H9 (cell line): Measurements from ENCODE around the gene SYNGAP1. TPM values are rescaled to one million over a fixed set of nuclear protein-coding genes. Genes with fewer than 3 reads are reported as not detected.

Experiments used
- DNase-seq: peaks from one replicate; pipeline ENCODE4 v3.0.0-alpha.2; 2017
- H2AFZ ChIP-seq: one replicate; pipeline ENCODE4 v1.6.1; 2013; ENCODE audit warnings: mild to moderate bottlenecking, low read length, control low read depth, moderate library complexity
- H2AK5ac ChIP-seq: 2 replicates; pipeline ENCODE4 v1.6.1; 2013; ENCODE audit warnings: low read length, control low read depth, mixed read lengths; ENCODE audit not compliant: insufficient read length
- H2BK120ac ChIP-seq: one replicate; pipeline ENCODE4 v1.6.1; 2013; ENCODE audit warnings: low read depth, mild to moderate bottlenecking, low read length, control low read depth, inconsistent platforms; ENCODE audit not compliant: poor library complexity, severe bottlenecking
- H2BK12ac ChIP-seq: 2 replicates; pipeline ENCODE4 v1.6.1; 2013; ENCODE audit warnings: low read length, control low read depth, mixed read lengths, low read depth; ENCODE audit not compliant: insufficient read length
- H2BK15ac ChIP-seq: 2 replicates; pipeline ENCODE4 v1.6.1; 2013; ENCODE audit warnings: low read depth, low read length, control low read depth
- H2BK20ac ChIP-seq: one replicate; pipeline ENCODE4 v1.6.1; 2013; ENCODE audit warnings: low read depth, mild to moderate bottlenecking, low read length, control low read depth, inconsistent platforms; ENCODE audit not compliant: poor library complexity, severe bottlenecking
- H2BK5ac ChIP-seq: 2 replicates; pipeline ENCODE4 v1.6.1; 2013; ENCODE audit warnings: low read length, control low read depth, mixed read lengths; ENCODE audit not compliant: insufficient read length
- H3K14ac ChIP-seq: 2 replicates; pipeline ENCODE4 v1.6.1; 2013; ENCODE audit warnings: low read length, control low read depth; ENCODE audit not compliant: insufficient read depth
- H3K18ac ChIP-seq: 2 replicates; pipeline ENCODE4 v1.6.1; 2013; ENCODE audit warnings: low read depth, mild to moderate bottlenecking, mixed read lengths, low read length, control low read depth; ENCODE audit not compliant: insufficient read length
- H3K23ac ChIP-seq: 2 replicates; pipeline ENCODE4 v1.6.1; 2013; ENCODE audit warnings: low read length, control low read depth, mixed read lengths, low read depth; ENCODE audit not compliant: insufficient read length
- H3K23me2 ChIP-seq: 2 replicates; pipeline ENCODE4 v1.6.1; 2013; ENCODE audit warnings: low read depth, mild to moderate bottlenecking, mixed read lengths, low read length, control low read depth; ENCODE audit not compliant: insufficient read length, poor library complexity, severe bottlenecking
- H3K27ac ChIP-seq: 2 replicates; pipeline ENCODE4 v1.5.1; 2013; ENCODE audit warnings: low read length, control low read depth, mixed read lengths, low read depth; ENCODE audit not compliant: insufficient read length
- H3K27me3 ChIP-seq: 2 replicates; pipeline ENCODE4 v1.6.1; 2013; ENCODE audit warnings: low read length, control low read depth, inconsistent platforms; ENCODE audit not compliant: insufficient read depth
- H3K4ac ChIP-seq: 2 replicates; pipeline ENCODE4 v1.6.1; 2013; ENCODE audit warnings: low read depth, mild to moderate bottlenecking, control low read depth, inconsistent platforms, low read length, moderate library complexity
- H3K4me1 ChIP-seq: 2 replicates; pipeline ENCODE4 v1.6.1; 2013; ENCODE audit warnings: low read length, control low read depth, inconsistent platforms; ENCODE audit not compliant: insufficient read depth
- H3K4me2 ChIP-seq: 2 replicates; pipeline ENCODE4 v1.6.1; 2013; ENCODE audit warnings: low read length, control low read depth, mixed read lengths; ENCODE audit not compliant: insufficient read length, insufficient read depth
- H3K56ac ChIP-seq: 2 replicates; pipeline ENCODE4 v1.6.1; 2013; ENCODE audit warnings: low read depth, mild to moderate bottlenecking, mixed read lengths, low read length, control low read depth; ENCODE audit not compliant: insufficient read length
- H3K79me1 ChIP-seq: 2 replicates; pipeline ENCODE4 v1.6.1; 2013; ENCODE audit warnings: low read depth, mild to moderate bottlenecking, moderate library complexity, low read length, control low read depth, inconsistent platforms; ENCODE audit not compliant: insufficient read depth, poor library complexity, severe bottlenecking
- H3K79me2 ChIP-seq: 2 replicates; pipeline ENCODE4 v1.6.1; 2013; ENCODE audit warnings: low read length, control low read depth, inconsistent platforms; ENCODE audit not compliant: insufficient read depth
- H3K9ac ChIP-seq: 2 replicates; pipeline ENCODE4 v1.6.1; 2013; ENCODE audit warnings: low read length, control low read depth, mixed read lengths; ENCODE audit not compliant: insufficient read length; ENCODE audit errors: extremely low read depth
- H3K9me3 ChIP-seq: one replicate; pipeline ENCODE4 v1.6.1; 2013; ENCODE audit warnings: low read depth, low read length, inconsistent platforms; ENCODE audit not compliant: control insufficient read depth
- H3T11ph ChIP-seq: one replicate; pipeline ENCODE4 v1.6.1; 2013; ENCODE audit warnings: mild to moderate bottlenecking, low read length, control low read depth, inconsistent platforms
- H4K20me1 ChIP-seq: one replicate; pipeline ENCODE4 v1.6.1; 2013; ENCODE audit not compliant: control insufficient read depth, insufficient read length, insufficient read depth
- H4K5ac ChIP-seq: 2 replicates; pipeline ENCODE4 v1.6.1; 2013; ENCODE audit warnings: low read depth, mild to moderate bottlenecking, mixed read lengths, low read length, control low read depth; ENCODE audit not compliant: insufficient read length
- H4K8ac ChIP-seq: replicated peaks from 2 replicates; pipeline ENCODE4 v1.6.1; 2013; ENCODE audit warnings: low read length, control low read depth, mixed read lengths, low read depth; ENCODE audit not compliant: insufficient read length
- H4K91ac ChIP-seq: 2 replicates; pipeline ENCODE4 v1.6.1; 2013; ENCODE audit warnings: low read depth, mild to moderate bottlenecking, moderate library complexity, mixed read lengths, low read length, control low read depth; ENCODE audit not compliant: insufficient read length
- H3K27ac Mint-ChIP-seq, 3 experiments: 2 replicates in 2 of 3; 3 replicates in 1 of 3; pipeline ENCODE4 v1.8.0; 2020 to 2021; ENCODE audit warnings: mixed read lengths in 3 of 3, mild to moderate bottlenecking in 1 of 3, moderate library complexity in 1 of 3
- H3K27me3 Mint-ChIP-seq: 2 replicates; pipeline ENCODE4 v1.8.0; 2021; ENCODE audit warnings: low read depth, mild to moderate bottlenecking, moderate library complexity, mixed read lengths
- H3K36me3 Mint-ChIP-seq, 3 experiments: 2 replicates in 2 of 3; 3 replicates in 1 of 3; pipeline ENCODE4 v1.8.0; 2020 to 2021; ENCODE audit warnings: low read depth in 3 of 3, mixed read lengths in 3 of 3; ENCODE audit not compliant: insufficient read depth in 1 of 3
- H3K4me1 Mint-ChIP-seq, 2 experiments: 2 replicates each; pipeline ENCODE4 v1.8.0; 2020; ENCODE audit warnings: mixed read lengths in 2 of 2
- H3K4me3 Mint-ChIP-seq, 2 experiments: 2 replicates in 1 of 2; 3 replicates in 1 of 2; pipeline ENCODE4 v1.8.0; 2020 to 2021; ENCODE audit warnings: mild to moderate bottlenecking in 2 of 2, mixed read lengths in 2 of 2, moderate library complexity in 1 of 2
- H3K9me3 Mint-ChIP-seq, 2 experiments: 2 replicates in 1 of 2; 3 replicates in 1 of 2; pipeline ENCODE4 v1.8.0; 2020; ENCODE audit warnings: mild to moderate bottlenecking in 2 of 2, mixed read lengths in 2 of 2, moderate library complexity in 1 of 2
- CTCF ChIP-seq: fragments of 200-600 bp; sonication (generic); conservative IDR thresholded peaks from 3 replicates; pipeline ENCODE4 v1.8.0; 2021; ENCODE audit warnings: antibody characterized with exemption, mild to moderate bottlenecking
- WGBS: extraction: QIAGEN DNeasy Blood & Tissue Kit; methylation state at CpG from one replicate; pipeline ENCODE4 v1.1.7; 2013; ENCODE audit warnings: missing lambda C conversion rate, low lambda C conversion rate, mixed read lengths; ENCODE audit not compliant: insufficient read length; ENCODE audit errors: extremely low coverage; 5-methylcytosine and 5-hydroxymethylcytosine counted together
- total RNA-seq: library from RNA; stranded (reverse); gene quantifications from 2 replicates; pipeline ENCODE4 v1.2.1, GENCODE V29; 2021

Gene SYNGAP1
- total RNA-seq, 1 experiment from 2014 or later: 121 TPM

GRCh38 chr6:33490198-33490597 is 70.3 kb downstream of the SYNGAP1 start:
- Histone ChIP-seq H2BK5ac (no peak overlapping the region), H4K8ac (no peak overlapping the region), H3K4ac (no peak overlapping the region), H3K79me1 (no peaks in the 10 kb centered on the region), H3T11ph (no peak overlapping the region), H3K79me2 (no peaks in the 10 kb centered on the region), H2AK5ac (no peak overlapping the region), H2BK15ac (no peak overlapping the region), H2BK12ac (no peak overlapping the region), H3K9ac (no peak overlapping the region), H2BK120ac (no peak overlapping the region), H3K14ac (no peak overlapping the region), H3K27me3 (no peaks in the 10 kb centered on the region), H4K20me1 (peaks cover 3% of the 10 kb centered on the region), H4K91ac (no peak overlapping the region), H3K56ac (no peak overlapping the region), H3K18ac (no peak overlapping the region), H3K23ac (no peak overlapping the region), H3K27ac (no peak overlapping the region), H4K5ac (no peak overlapping the region), H3K4me1 (no peaks in the 10 kb centered on the region), H3K23me2 (no peaks in the 10 kb centered on the region), H3K9me3 (no peaks in the 10 kb centered on the region), H2AFZ (no peak overlapping the region), H2BK20ac (no peak overlapping the region), H3K4me2 (no peak overlapping the region)
- H3K27me3 Mint-ChIP-seq: peaks cover 22% of the 10 kb centered on the region
- DNase-seq: no peak
- no peak overlapping the region for H3K27ac Mint-ChIP-seq
- H3K36me3 Mint-ChIP-seq: no peaks in the 10 kb centered on the region; a peak in 2 of 7 replicates
- H3K4me3 Mint-ChIP-seq: no peak overlapping the region
- H3K9me3 Mint-ChIP-seq: peaks cover 4 to 8% of the 10 kb centered on the region in 2 experiments; a peak in 4 of 5 replicates
- WGBS: no CpG with 5 or more reads among the region's 3 CpGs
- peaks cover 4 to 7% of the 10 kb centered on the region in 2 experiments for H3K4me1 Mint-ChIP-seq
- TF ChIP-seq CTCF: no peak
